ENCODE results near the gene PPTC7. TPM values are rescaled to one million over a fixed set of nuclear protein-coding genes. Genes with fewer than 3 reads are reported as not detected.
"Not testable (repeated sequence)": the region's sequence is repeated elsewhere in the genome, so short reads cannot be mapped to it uniquely, and the experiment has no call there.

The PPTC7 gene
- total RNA-seq, 1 donor from 2014 or later = 11.5 TPM

DNA sequence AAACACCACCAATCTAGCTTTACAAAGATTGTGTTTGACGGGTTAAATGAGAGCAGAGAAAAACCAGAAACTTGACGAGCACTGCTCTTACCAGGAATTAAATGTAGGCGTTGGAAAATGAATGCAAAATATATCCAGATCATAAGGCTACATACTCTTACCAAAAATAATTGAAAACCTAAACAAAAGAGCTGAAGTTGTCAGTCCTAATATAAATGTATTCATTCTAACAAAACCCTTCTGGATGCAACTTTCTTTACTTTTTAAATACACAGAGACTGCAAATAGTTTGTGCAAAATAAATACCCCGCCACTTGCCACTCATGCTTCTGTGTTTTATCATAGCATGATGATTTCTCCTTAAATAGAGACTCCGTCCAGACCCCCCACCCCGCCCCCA is 48.3 kb downstream of the PPTC7 start:
- DNase-seq (ENCODE audit: low read depth) = no peak
- Histone ChIP-seq H3K4me3 (ENCODE audit: low read depth, low read length) (no peak overlapping the region), H3K27me3 (ENCODE audit: control insufficient read depth, insufficient read depth, low read length) (no peaks in the 10 kb centered on the region), H3K36me3 (ENCODE audit: control insufficient read depth, insufficient read depth, low read length) (peaks cover 3% of the 10 kb centered on the region)
- TF ChIP-seq CTCF (IDR thresholded peaks at IDR 0.05; ENCODE audit: insufficient read depth, low read length, poor library complexity, severe bottlenecking) = no peak

DNA sequence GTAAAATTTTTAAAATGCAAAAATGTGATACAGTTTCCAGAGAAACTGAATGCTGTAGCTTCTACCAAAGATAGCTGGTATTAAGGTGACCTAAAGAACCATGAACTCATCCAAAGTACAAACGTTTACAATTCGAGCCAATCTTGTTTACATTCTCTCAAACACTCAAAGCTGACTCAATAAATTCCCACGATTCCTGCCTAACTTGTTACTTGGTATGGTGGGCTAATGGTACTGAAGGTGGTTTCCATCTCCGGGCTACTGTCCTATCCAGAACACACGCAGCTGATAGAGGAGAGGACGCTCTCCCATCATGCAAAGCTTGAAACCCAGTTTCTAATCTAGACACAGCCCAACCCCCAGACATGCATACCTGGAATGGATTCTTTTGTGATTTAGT is 49.5 kb downstream of the PPTC7 start:
- no peaks in the 10 kb centered on the region for H3K27me3 ChIP-seq (ENCODE audit: control insufficient read depth, insufficient read depth, low read length)
- TF ChIP-seq CTCF (IDR thresholded peaks at IDR 0.05; ENCODE audit: insufficient read depth, low read length, poor library complexity, severe bottlenecking) = no peak
- H3K4me3 ChIP-seq (ENCODE audit: low read depth, low read length) = no peak overlapping the region
- DNase-seq (ENCODE audit: low read depth) = no peak
- H3K36me3 ChIP-seq (ENCODE audit: control insufficient read depth, insufficient read depth, low read length) = peaks cover 3% of the 10 kb centered on the region

- Histone ChIP-seq H3K36me3 (ENCODE audit: control insufficient read depth, insufficient read depth, low read length) (no peaks in the 10 kb centered on the region), H3K27me3 (ENCODE audit: control insufficient read depth, insufficient read depth, low read length) (no peaks in the 10 kb centered on the region), H3K4me3 (ENCODE audit: low read depth, low read length) (no peak overlapping the region)
- TF ChIP-seq CTCF (IDR thresholded peaks at IDR 0.05; ENCODE audit: insufficient read depth, low read length, poor library complexity, severe bottlenecking) = no peak
- DNase-seq (ENCODE audit: low read depth) = no peak
Measured at GRCh38 chr12:110532644-110533043, 50.5 kb downstream of the PPTC7 start.

DNA sequence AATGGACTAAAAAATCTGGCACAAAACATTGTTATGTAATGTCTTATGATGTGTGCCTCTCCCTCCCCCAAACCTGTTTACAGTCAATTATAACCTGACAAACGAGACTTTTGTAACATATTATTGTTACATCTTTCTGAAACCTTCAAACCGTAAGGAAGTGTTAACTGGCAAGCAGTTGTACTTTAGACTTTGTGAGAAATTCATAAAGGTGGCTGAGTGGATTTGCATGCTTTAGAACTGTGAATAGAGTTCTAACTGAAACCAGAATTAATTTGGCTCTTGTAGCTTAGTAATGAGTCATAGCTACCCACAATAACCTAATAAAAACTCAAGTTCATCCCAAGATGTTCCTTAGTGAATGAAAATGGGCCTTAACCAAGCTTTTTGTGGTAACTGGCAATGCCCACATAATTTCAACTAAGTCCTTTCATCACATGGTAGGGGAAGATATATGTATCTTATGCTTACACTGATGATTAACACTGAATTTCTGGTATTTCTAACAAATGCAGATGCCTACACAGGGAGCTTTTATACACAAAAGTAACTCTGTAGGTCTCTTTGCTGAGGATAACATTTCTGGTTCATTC is 51.3 kb downstream of the PPTC7 start:
- H3K36me3 ChIP-seq (ENCODE audit: control insufficient read depth, insufficient read depth, low read length) = no peaks in the 10 kb centered on the region
- DNase-seq (ENCODE audit: low read depth) = no peak
- no peak for TF ChIP-seq CTCF (IDR thresholded peaks at IDR 0.05; ENCODE audit: insufficient read depth, low read length, poor library complexity, severe bottlenecking)
- H3K4me3 ChIP-seq (ENCODE audit: low read depth, low read length) = no peak overlapping the region
- H3K27me3 ChIP-seq (ENCODE audit: control insufficient read depth, insufficient read depth, low read length) = no peaks in the 10 kb centered on the region

GRCh38 chr12:110530511-110530910 is 52.6 kb downstream of the PPTC7 start:
- H3K4me3 ChIP-seq (ENCODE audit: low read depth, low read length) = no peak overlapping the region
- no peaks in the 10 kb centered on the region for H3K36me3 ChIP-seq (ENCODE audit: control insufficient read depth, insufficient read depth, low read length)
- H3K27me3 ChIP-seq (ENCODE audit: control insufficient read depth, insufficient read depth, low read length) = no peaks in the 10 kb centered on the region
- no peak for TF ChIP-seq CTCF (IDR thresholded peaks at IDR 0.05; ENCODE audit: insufficient read depth, low read length, poor library complexity, severe bottlenecking)
- no peak for DNase-seq (ENCODE audit: low read depth)

DNA sequence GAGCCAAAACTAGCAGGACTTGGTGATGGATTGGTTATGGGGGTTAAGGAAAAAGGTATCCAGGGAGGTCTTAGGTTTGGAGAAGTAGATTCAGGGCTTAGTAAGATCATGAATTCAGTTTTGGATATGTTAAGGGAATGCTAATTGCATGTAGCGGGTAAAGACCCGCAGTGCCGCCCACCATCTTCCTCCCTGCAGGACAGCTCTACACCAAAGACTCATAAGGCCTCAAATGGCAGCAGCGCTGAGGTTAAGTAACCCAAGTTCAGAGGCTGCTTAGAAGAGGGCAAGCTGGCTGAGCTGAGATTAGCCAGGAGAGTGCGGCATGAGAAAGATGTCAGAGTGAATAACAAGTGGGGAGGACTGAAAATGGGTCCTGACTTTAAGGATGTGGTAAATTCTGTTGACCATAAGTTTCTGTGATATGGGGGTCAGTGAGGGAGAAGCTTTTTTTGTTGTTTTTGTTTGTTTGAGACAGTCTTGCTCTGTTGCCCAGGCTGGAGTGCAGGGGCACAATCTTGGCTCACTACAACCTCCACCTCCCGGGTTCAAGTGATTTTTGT is 54.8 kb downstream of the PPTC7 start:
- no peak for DNase-seq (ENCODE audit: low read depth)
- Histone ChIP-seq H3K36me3 (ENCODE audit: control insufficient read depth, insufficient read depth, low read length) (no peaks in the 10 kb centered on the region), H3K27me3 (ENCODE audit: control insufficient read depth, insufficient read depth, low read length) (no peaks in the 10 kb centered on the region), H3K4me3 (ENCODE audit: low read depth, low read length) (no peak overlapping the region)
- TF ChIP-seq CTCF (IDR thresholded peaks at IDR 0.05; ENCODE audit: insufficient read depth, low read length, poor library complexity, severe bottlenecking) = no peak

- DNase-seq (ENCODE audit: low read depth) = not testable (repeated sequence)
Measured at GRCh38 chr12:110520876-110521712, 62.0 kb downstream of the PPTC7 start.

GRCh38 chr12:110518014-110518413 is 65.1 kb downstream of the PPTC7 start:
- H3K4me3 ChIP-seq (ENCODE audit: low read depth, low read length); H3K36me3 ChIP-seq (ENCODE audit: control insufficient read depth, insufficient read depth, low read length); H3K27me3 ChIP-seq (ENCODE audit: control insufficient read depth, insufficient read depth, low read length); DNase-seq (ENCODE audit: low read depth): not testable (repeated sequence)

More at GRCh38 chr12:110520876-110521712, 62.0 kb downstream of the PPTC7 start:
- H3K36me3 ChIP-seq (ENCODE audit: control insufficient read depth, insufficient read depth, low read length); H3K27me3 ChIP-seq (ENCODE audit: control insufficient read depth, insufficient read depth, low read length); H3K4me3 ChIP-seq (ENCODE audit: low read depth, low read length): not testable (repeated sequence)

All from kidney epithelial cell (primary cell).